HepG2 (cell line): Measurements from ENCODE around the gene KLF6. TPM values are rescaled to one million over a fixed set of nuclear protein-coding genes. Genes with fewer than 3 reads are reported as not detected.

Experiments used
- ATAC-seq: fragments of 200-7000 bp; cut with Tn5 transposase; 3 replicates; pipeline ENCODE4 v1.9.1; 2020; ENCODE audit warnings: mild to moderate bottlenecking, moderate library complexity
- BruUV-seq: library from RNA; stranded (reverse); fragments of 400-500 nt; replicated peaks from 2 replicates; lab custom pipeline; 2021; lab: Mats Ljungman, UMichigan
- CTCF ChIA-PET: fragments of 300-600 bp; formaldehyde crosslinking; extraction: SDS; loops from one replicate; lab custom pipeline; 2021; ENCODE audit warnings: low total read pairs, inconsistent platforms, low intra/inter-chr PET ratio; lab: Yijun Ruan, JAX
- POLR2A ChIA-PET: fragments of 350-600 bp; sonication (Branson Sonifier 250); formaldehyde crosslinking; loops from one replicate; lab custom pipeline; 2020; ENCODE audit warnings: antibody characterized with exemption, inconsistent platforms; lab: Yijun Ruan, JAX
- DNase-seq: peaks from one replicate; pipeline ENCODE4 v3.0.0-alpha.2; 2015; ENCODE audit warnings: low spot score
- FAIRE-seq: peaks from 3 replicates; lab custom pipeline; 2011; peaks lifted over from hg19 to GRCh38; lab: Jason Lieb, UNC
- H2AFZ ChIP-seq: one replicate; pipeline ENCODE4 v1.6.1; 2011; ENCODE audit warnings: low read length, inconsistent platforms
- H3K27ac ChIP-seq: fragments of 300-600 bp; 3 replicates; pipeline ENCODE4 v1.8.0; 2011; ENCODE audit warnings: mixed run types, mild to moderate bottlenecking, mixed read lengths, low read length, inconsistent platforms; ENCODE audit not compliant: insufficient read depth; ENCODE audit errors: extremely low read length
- H3K27me3 ChIP-seq, 2 experiments: fragments of 200-600 bp in 1 of 2; 2 replicates in 1 of 2; 3 replicates in 1 of 2; pipeline versions ENCODE4 v1.6.0 to v1.8.0; 2011; ENCODE audit warnings: low read length in 2 of 2, mild to moderate bottlenecking in 2 of 2, moderate library complexity in 2 of 2, inconsistent platforms in 1 of 2; ENCODE audit not compliant: insufficient read depth in 2 of 2, control insufficient read depth in 1 of 2
- H3K36me3 ChIP-seq, 2 experiments: fragments of 200-600 bp in 1 of 2; replicated peaks in 1 of 2; 2 replicates in 1 of 2; 3 replicates in 1 of 2; pipeline versions ENCODE4 v1.5.1 to v1.8.0; 2011; ENCODE audit warnings: low read length in 2 of 2, inconsistent platforms in 1 of 2; ENCODE audit not compliant: insufficient read depth in 2 of 2, control insufficient read depth in 1 of 2
- H3K4me1 ChIP-seq: 2 replicates; pipeline ENCODE4 v1.5.1; 2012; ENCODE audit warnings: low read length, inconsistent platforms; ENCODE audit not compliant: insufficient read depth
- H3K4me2 ChIP-seq: 2 replicates; pipeline ENCODE4 v1.6.0; 2011; ENCODE audit warnings: low read depth, low read length, inconsistent platforms
- H3K4me3 ChIP-seq, 3 experiments: fragments of 200-600 bp in 1 of 3; sonication (generic), shearing (Covaris generic) in 1 of 3; replicated peaks in 1 of 3; 2 replicates each; pipeline ENCODE4 v1.5.1; 2011 to 2016; ENCODE audit warnings: low read length in 3 of 3, inconsistent platforms in 2 of 3, low read depth in 2 of 3, mild to moderate bottlenecking in 2 of 3, control low read depth in 1 of 3, mixed read lengths in 1 of 3; ENCODE audit not compliant: insufficient read depth in 1 of 3
- H3K79me2 ChIP-seq: one replicate; pipeline ENCODE4 v1.6.1; 2011; ENCODE audit warnings: low read length, inconsistent platforms; ENCODE audit not compliant: insufficient read depth
- H3K9ac ChIP-seq: 2 replicates; pipeline ENCODE4 v1.6.0; 2011; ENCODE audit warnings: mild to moderate bottlenecking, low read depth, low read length, inconsistent platforms; ENCODE audit not compliant: insufficient read depth
- H3K9me3 ChIP-seq: 2 replicates; pipeline ENCODE4 v1.5.1; 2012; ENCODE audit warnings: mild to moderate bottlenecking, low read length
- H4K20me1 ChIP-seq: 2 replicates; pipeline ENCODE4 v1.6.0; 2011; ENCODE audit warnings: inconsistent platforms, mild to moderate bottlenecking, low read length, moderate library complexity; ENCODE audit not compliant: insufficient read depth
- CHD2 ChIP-seq: IDR thresholded peaks from 2 replicates; pipeline ENCODE4 v1.6.1; 2011; ENCODE audit warnings: low read depth, low read length, improper control_type of control experiment
- GTF3A ChIP-seq: sonication (generic); formaldehyde crosslinking; conservative IDR thresholded peaks from 2 replicates; pipeline ENCODE4 v1.4.0; 2020; ENCODE audit warnings: mild to moderate bottlenecking, missing genetic modification reagents
- POLR2A ChIP-seq, 2 experiments: IDR thresholded peaks; 2 replicates each; pipeline ENCODE4 v1.6.1; 2011; ENCODE audit warnings: low read depth in 2 of 2, low read length in 2 of 2, mild to moderate bottlenecking in 1 of 2, moderate library complexity in 1 of 2; ENCODE audit not compliant: insufficient read depth in 1 of 2
- POLR2AphosphoS2 ChIP-seq: IDR thresholded peaks from 2 replicates; pipeline ENCODE4 v1.6.1; 2011; ENCODE audit warnings: low read depth, low read length, improper control_type of control experiment
- RAD51 ChIP-seq: fragments of 450-650 bp; IDR thresholded peaks from 2 replicates; pipeline ENCODE4 v1.6.1; 2016; ENCODE audit warnings: borderline replicate concordance
- RBM22 ChIP-seq: fragments of 200-400 bp; formaldehyde crosslinking; optimal IDR thresholded peaks from 2 replicates; pipeline ENCODE3; 2017; ENCODE audit warnings: mild to moderate bottlenecking, low read length, moderate library complexity
- SMC3 ChIP-seq: IDR thresholded peaks from 2 replicates; pipeline ENCODE4 v1.6.1; 2011; ENCODE audit warnings: low read length, improper control_type of control experiment
- ZC3H4 ChIP-seq: sonication (generic); formaldehyde crosslinking; IDR thresholded peaks from 2 replicates; pipeline ENCODE4 v1.4.0; 2020; ENCODE audit warnings: missing genetic modification reagents, borderline replicate concordance
- ZMYM3 ChIP-seq: sonication (generic); formaldehyde crosslinking; IDR thresholded peaks from 2 replicates; pipeline ENCODE4 v1.5.1; 2020; ENCODE audit warnings: mild to moderate bottlenecking, missing genetic modification reagents
- ZNF629 ChIP-seq: sonication (generic); formaldehyde crosslinking; conservative IDR thresholded peaks from 2 replicates; pipeline ENCODE4 v1.5.0; 2020; ENCODE audit warnings: missing genetic modification reagents
- WGBS: methylation state at CpG from one replicate; pipeline ENCODE4 v1.1.6; 2017; ENCODE audit warnings: low lambda C conversion rate; 5-methylcytosine and 5-hydroxymethylcytosine counted together
- in situ Hi-C: cut with HindIII; loops from 2 replicates; pipeline ENCODE4 v1.10.0; 2017; ENCODE audit warnings: low pct_unique_long_range_greater_than_20kb; ENCODE audit not compliant: extremely low pct_ligation_motif_present
- intact Hi-C: fragments of 100-400 bp; cut with micrococcal nuclease; formaldehyde crosslinking; loops from one replicate; pipeline ENCODE4 v1.10.0; 2022; ENCODE audit not compliant: unreplicated experiment
- polyA plus RNA-seq, 8 experiments: library from polyadenylated mRNA; depleted of rRNA in 3 of 8; stranded (reverse) in 7 of 8; unstranded in 1 of 8; fragments of >200 nt; fragmentation: Illumina TruSeq in 4 of 8; extraction: Trizol in 4 of 8; gene quantifications; 2 replicates each; pipeline versions ENCODE4 v1.2.1 to v1.2.3, GENCODE V29; 2011 to 2016; ENCODE audit warnings: low read depth in 4 of 8, missing spikeins in 1 of 8, mixed read lengths in 1 of 8; ENCODE audit not compliant: insufficient read depth in 1 of 8
- total RNA-seq, 5 experiments: library from RNA; depleted of rRNA; stranded (reverse); fragments of >200 nt; fragmentation: Illumina TruSeq; extraction: Trizol; gene quantifications; 2 replicates each; pipeline ENCODE4 v1.2.3, GENCODE V29; 2016; ENCODE audit warnings: low read depth in 1 of 5

Gene KLF6
- total and polyA plus RNA-seq, 2 of the 13 experiments (the other 11 are each of a cell fraction or from before 2014, with no cell fraction given): 27.0 to 71.9 TPM

DNA sequence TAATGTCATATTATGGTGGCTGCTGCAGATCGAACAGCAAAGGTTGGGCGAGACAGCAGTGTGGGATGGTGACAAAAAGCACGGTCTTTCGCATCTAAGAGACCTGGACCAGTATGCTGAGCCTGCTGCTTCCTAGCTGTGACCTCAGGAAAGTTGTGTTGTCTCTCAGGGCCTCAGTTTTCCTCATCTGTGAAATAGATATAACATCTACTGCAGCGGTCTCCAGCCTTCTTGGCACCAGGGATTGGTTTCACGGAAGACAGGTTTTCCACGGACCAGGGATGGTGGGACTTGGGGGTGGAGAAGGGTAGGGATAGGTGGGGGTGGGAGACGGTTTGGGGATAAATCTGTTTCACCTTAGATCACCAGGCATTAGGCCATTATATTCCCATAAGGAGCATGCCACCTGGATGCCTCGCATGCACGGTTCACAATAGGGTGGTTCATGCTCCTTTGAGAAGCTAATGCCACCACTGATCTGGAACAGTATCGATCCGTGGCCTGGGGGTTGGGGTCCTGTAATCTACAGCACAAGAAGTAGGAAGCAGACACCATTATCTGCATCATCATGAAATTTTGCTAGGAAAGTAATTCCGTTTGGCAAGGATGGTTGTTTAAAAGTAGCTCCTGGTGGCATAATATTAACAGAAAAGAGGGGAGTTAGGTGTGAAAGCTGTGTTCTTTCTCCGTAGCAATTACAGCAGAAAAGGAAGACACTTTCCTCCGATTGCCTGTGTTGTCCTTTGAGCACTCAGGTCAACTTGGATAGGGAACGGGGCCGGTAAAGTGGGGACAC, 10.8 kb downstream of the KLF6 start:
- no TSS peak for BruUV-seq
- Histone ChIP-seq H3K36me3 (peaks cover 9 to 22% of the 10 kb centered on the region in 2 experiments), H3K4me3 (no peak overlapping the region), H3K79me2 (peaks cover 7% of the 10 kb centered on the region), H3K9me3 (no peaks in the 10 kb centered on the region)
- DNase-seq: no peak
- POLR2A ChIA-PET: interaction anchor here (1.0 to 3.6 kb wide), 8 partner anchors 9 to 78 kb away, joined by 3 to 21 read pairs (median 4); partner anchors contain the start of gene KLF6
- peak; percentile 7 for TF ChIP-seq RBM22
- TF ChIP-seq POLR2AphosphoS2: peak; percentile 97
- TF ChIP-seq SMC3: peak; percentile 9; the same call in 1 of the 2 replicates
- peak; percentile 26; the same call in 1 of the 2 replicates for TF ChIP-seq ZC3H4 (CRISPR knock-in tag)
- peak; percentile 22; the same call in 1 of the 2 replicates for TF ChIP-seq CHD2
- TF ChIP-seq RAD51: no peak
- 0 out of 2 replicates have a peak, but pooled peaks have one; percentile 14 for TF ChIP-seq ZMYM3 (CRISPR knock-in tag)
- TF ChIP-seq POLR2A (IDR thresholded peaks at IDR 0.05; ENCODE audit: insufficient read depth in 1 of 2, low read depth in 2 of 2, low read length in 2 of 2): peak in 1 of 2 experiments; percentile 42; a peak in 1 of 4 replicates
- TF ChIP-seq ZNF629: peak; percentile 74
- no peak for TF ChIP-seq GTF3A (CRISPR knock-in tag)
- TF ChIP-seq, all 625 proteins: peak for 8
- in situ Hi-C loops: loop anchor here (25.0 kb wide), 1 partner anchor 537 kb away; no protein-coding TSS in a partner anchor
- Histone ChIP-seq H3K27me3 (no peaks in the 10 kb centered on the region), H2AFZ (no peak overlapping the region), H4K20me1 (peaks cover 23% of the 10 kb centered on the region), H3K4me1 (peaks cover 14% of the 10 kb centered on the region), H3K9ac (no peak overlapping the region), H3K4me2 (no peak overlapping the region), H3K27ac (no peak overlapping the region)
- CTCF ChIA-PET: no interaction called here
- FAIRE-seq (no peak), ATAC-seq (peak; percentile 35)
- intact Hi-C loops: loop anchor here (10.0 kb wide), 1 partner anchor 539 kb away; no protein-coding TSS in a partner anchor
- 95% methylated on average over 16 of the region's 17 CpGs for WGBS
